Upper lobe of right lung (tissue), 1 donor: ENCODE results near the gene PREPL. TPM values are rescaled to one million over a fixed set of nuclear protein-coding genes. Genes with fewer than 3 reads are reported as not detected.

Experiments
- ATAC-seq: fragments of 200-7000 bp; cut with Tn5 transposase; one replicate; pipeline ENCODE4 v1.9.1; 2020; ENCODE audit warnings: mild to moderate bottlenecking, moderate library complexity
- DNase-seq: peaks from one replicate; pipeline ENCODE4 v3.0.0-alpha.2; 2020
- H3K27ac ChIP-seq: fragments of 200-600 bp; one replicate; pipeline ENCODE4 v1.8.0; 2022
- H3K27me3 ChIP-seq: fragments of 200-600 bp; one replicate; pipeline ENCODE4 v1.8.0; 2022; ENCODE audit warnings: mild to moderate bottlenecking
- H3K36me3 ChIP-seq: fragments of 200-600 bp; one replicate; pipeline ENCODE4 v1.8.0; 2022
- H3K4me1 ChIP-seq: fragments of 200-600 bp; one replicate; pipeline ENCODE4 v1.8.0; 2022
- H3K4me3 ChIP-seq: fragments of 200-600 bp; one replicate; pipeline ENCODE4 v1.8.0; 2022; ENCODE audit warnings: mild to moderate bottlenecking
- H3K9me3 ChIP-seq: fragments of 200-600 bp; one replicate; pipeline ENCODE4 v1.8.0; 2022
- intact Hi-C: fragments of 100-400 bp; cut with DNase I; formaldehyde crosslinking; loops from one replicate; pipeline ENCODE4 v1.11.0; 2022
- total RNA-seq: library from RNA; stranded (reverse); fragmentation: NEBNext Ultra II Directional; extraction: Animal tissue kit (Norgen Biotek cat#: 25700); gene quantifications from one replicate; pipeline ENCODE4 v1.2.1, GENCODE V29; 2021
- TF ChIP-seq, protein P1 (sequence below): fragments of 200-600 bp; IDR thresholded peaks from one replicate; pipeline ENCODE4 v1.8.0; 2022; ENCODE audit warnings: antibody characterized with exemption
- donor health status: DM: no; HTN: yes; CAD: no; lungs with severe emphysema.

Gene PREPL
- total RNA-seq, 1 donor from 2014 or later, result 43.4 TPM

DNA sequence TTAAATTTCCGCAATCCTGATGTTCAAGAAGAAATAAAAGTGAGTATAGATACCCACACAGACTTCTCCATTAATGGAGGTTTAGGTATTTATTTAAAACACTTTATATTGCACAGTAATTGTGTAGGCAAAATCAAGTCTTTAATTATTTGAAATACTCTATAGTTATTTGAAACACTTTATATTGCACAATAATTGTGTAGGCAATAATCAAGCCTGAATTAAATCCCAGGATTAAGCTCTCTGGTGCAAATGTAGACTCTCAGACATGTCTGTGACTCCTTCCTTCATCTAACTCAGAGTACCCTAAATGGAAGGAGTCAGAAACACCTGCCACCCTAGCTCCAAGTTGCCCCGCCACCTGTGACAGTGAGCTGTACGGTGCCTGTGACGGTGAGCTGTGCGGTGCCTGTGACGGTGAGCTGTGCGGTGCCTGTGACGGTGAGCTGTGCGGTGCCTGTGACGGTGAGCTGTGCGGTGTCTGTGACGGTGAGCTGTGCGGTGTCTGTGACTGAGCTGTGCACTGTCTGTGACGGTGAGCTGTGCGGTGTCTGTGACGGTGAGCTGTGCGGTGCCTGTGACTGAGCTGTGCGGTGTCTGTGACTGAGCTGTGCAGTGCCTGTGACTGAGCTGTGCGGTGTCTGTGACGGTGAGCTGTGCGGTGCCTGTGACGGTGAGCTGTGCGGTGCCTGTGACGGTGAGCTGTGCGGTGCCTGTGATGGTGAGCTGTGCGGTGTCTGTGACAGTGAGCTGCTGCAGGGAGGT, 75.0 kb downstream of the PREPL start:
- H3K4me1 ChIP-seq, result peaks cover 5% of the 10 kb centered on the region
- H3K27ac ChIP-seq, result no peak overlapping the region
- H3K4me3 ChIP-seq, result no peak overlapping the region
- intact Hi-C loops, result no loop called here
- H3K36me3 ChIP-seq, result no peaks in the 10 kb centered on the region
- DNase-seq (no peak), ATAC-seq (no peak)
- TF ChIP-seq, protein P1, sequence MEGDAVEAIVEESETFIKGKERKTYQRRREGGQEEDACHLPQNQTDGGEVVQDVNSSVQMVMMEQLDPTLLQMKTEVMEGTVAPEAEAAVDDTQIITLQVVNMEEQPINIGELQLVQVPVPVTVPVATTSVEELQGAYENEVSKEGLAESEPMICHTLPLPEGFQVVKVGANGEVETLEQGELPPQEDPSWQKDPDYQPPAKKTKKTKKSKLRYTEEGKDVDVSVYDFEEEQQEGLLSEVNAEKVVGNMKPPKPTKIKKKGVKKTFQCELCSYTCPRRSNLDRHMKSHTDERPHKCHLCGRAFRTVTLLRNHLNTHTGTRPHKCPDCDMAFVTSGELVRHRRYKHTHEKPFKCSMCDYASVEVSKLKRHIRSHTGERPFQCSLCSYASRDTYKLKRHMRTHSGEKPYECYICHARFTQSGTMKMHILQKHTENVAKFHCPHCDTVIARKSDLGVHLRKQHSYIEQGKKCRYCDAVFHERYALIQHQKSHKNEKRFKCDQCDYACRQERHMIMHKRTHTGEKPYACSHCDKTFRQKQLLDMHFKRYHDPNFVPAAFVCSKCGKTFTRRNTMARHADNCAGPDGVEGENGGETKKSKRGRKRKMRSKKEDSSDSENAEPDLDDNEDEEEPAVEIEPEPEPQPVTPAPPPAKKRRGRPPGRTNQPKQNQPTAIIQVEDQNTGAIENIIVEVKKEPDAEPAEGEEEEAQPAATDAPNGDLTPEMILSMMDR, result no peak
- no peaks in the 10 kb centered on the region for H3K9me3 ChIP-seq
- H3K27me3 ChIP-seq, result no peaks in the 10 kb centered on the region

GRCh38 chr2:44285174-44285573, 76.1 kb downstream of the PREPL start:
- no peaks in the 10 kb centered on the region for H3K27me3 ChIP-seq
- H3K36me3 ChIP-seq, result no peaks in the 10 kb centered on the region
- ATAC-seq (no peak), DNase-seq (no peak)
- no peak overlapping the region for H3K4me3 ChIP-seq
- TF ChIP-seq, protein P1, result no peak
- intact Hi-C loops, result no loop called here
- no peaks in the 10 kb centered on the region for H3K9me3 ChIP-seq
- H3K27ac ChIP-seq, result no peak overlapping the region
- H3K4me1 ChIP-seq, result no peaks in the 10 kb centered on the region

GRCh38 chr2:44283116-44283666, 78.1 kb downstream of the PREPL start:
- ATAC-seq (no peak), DNase-seq (no peak)
- H3K4me1 ChIP-seq, result no peaks in the 10 kb centered on the region
- TF ChIP-seq, protein P1, result no peak
- intact Hi-C loops, result no loop called here
- H3K4me3 ChIP-seq, result no peak overlapping the region
- H3K27ac ChIP-seq, result no peak overlapping the region
- no peaks in the 10 kb centered on the region for H3K36me3 ChIP-seq
- H3K9me3 ChIP-seq, result no peaks in the 10 kb centered on the region
- no peaks in the 10 kb centered on the region for H3K27me3 ChIP-seq

DNA sequence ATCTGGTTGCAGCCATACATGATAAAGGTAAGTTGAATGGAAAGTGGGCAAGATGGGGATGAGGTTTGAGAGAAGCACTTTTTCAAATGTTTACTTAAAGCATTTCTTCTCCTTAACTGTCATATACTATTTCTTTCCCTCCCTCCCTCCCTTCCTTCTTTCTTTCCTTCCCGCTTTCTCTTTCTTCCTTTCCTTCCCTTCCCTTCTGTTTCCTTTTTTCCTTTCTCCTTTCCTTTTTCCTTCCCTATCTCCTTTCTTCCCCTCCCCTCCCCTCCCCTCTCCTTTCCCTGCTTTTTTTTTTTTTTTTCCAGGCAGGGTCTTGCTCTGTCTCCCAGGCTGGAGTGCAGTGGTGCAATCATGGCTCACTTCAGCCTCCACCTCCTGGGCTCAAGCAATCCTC, 80.4 kb downstream of the PREPL start:
- no peaks in the 10 kb centered on the region for H3K27me3 ChIP-seq
- no peak overlapping the region for H3K27ac ChIP-seq
- no peaks in the 10 kb centered on the region for H3K36me3 ChIP-seq
- no peak overlapping the region for H3K4me3 ChIP-seq
- H3K9me3 ChIP-seq, result no peaks in the 10 kb centered on the region
- intact Hi-C loops, result no loop called here
- H3K4me1 ChIP-seq, result no peaks in the 10 kb centered on the region
- TF ChIP-seq, protein P1, result no peak
- DNase-seq, result no peak
- no peak for ATAC-seq

DNA sequence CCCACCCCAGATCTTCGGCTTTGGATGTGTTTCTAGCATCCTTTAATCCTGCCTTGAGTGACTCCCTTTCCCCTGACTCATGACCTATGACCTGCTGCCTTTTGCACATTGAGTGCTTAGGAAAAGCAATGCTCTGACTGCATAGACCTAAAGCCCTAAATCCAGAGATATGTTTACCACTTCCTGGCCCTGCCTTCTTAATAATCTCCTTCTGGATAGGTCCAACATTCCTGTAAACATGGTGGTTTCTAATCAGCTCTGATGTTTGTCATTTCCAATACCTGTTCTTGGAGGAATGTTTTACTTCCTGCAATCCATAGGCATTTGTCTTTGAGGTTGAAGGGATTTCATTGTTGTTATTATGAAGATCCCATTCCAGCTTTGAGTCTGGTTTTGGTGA, 83.8 kb downstream of the PREPL start:
- intact Hi-C loops, result no loop called here
- DNase-seq (no peak), ATAC-seq (no peak)
- Histone ChIP-seq H3K27ac (no peak overlapping the region), H3K9me3 (no peaks in the 10 kb centered on the region), H3K4me3 (no peak overlapping the region), H3K4me1 (no peaks in the 10 kb centered on the region), H3K36me3 (no peaks in the 10 kb centered on the region), H3K27me3 (no peaks in the 10 kb centered on the region)
- TF ChIP-seq, protein P1, result no peak
